Naive B cell (primary cell): ENCODE data around the gene RASGRF1. TPM values are rescaled to one million over a fixed set of nuclear protein-coding genes. Genes with fewer than 3 reads are reported as not detected.
"Not testable (repeated sequence)": the region's sequence is repeated elsewhere in the genome, so short reads cannot be mapped to it uniquely, and the experiment has no call there.

Experiments
- ATAC-seq, 2 donors: fragments of 150-1000 bp; cut with Tn5 transposase; 2 replicates each; pipeline ENCODE4 v1.10.0; 2021; ENCODE audit warnings: low read depth in 2 of 2, mild to moderate bottlenecking in 2 of 2, moderate library complexity in 2 of 2
- DNase-seq: peaks from one replicate; pipeline ENCODE4 v3.0.0; 2022
- H3K27ac Mint-ChIP-seq, 6 donors: one replicate each; pipeline ENCODE4 v1.8.0; 2020 to 2022; ENCODE audit warnings: mild to moderate bottlenecking in 6 of 6, mixed read lengths in 6 of 6, moderate library complexity in 5 of 6, inconsistent platforms in 2 of 6
- H3K27me3 Mint-ChIP-seq, 3 donors: one replicate each; pipeline ENCODE4 v1.8.0; 2021 to 2022; ENCODE audit warnings: mixed read lengths in 3 of 3, mild to moderate bottlenecking in 1 of 3
- H3K36me3 Mint-ChIP-seq, 2 donors: one replicate each; pipeline ENCODE4 v1.8.0; 2020 to 2022; ENCODE audit warnings: mixed read lengths in 2 of 2, inconsistent platforms in 1 of 2, mild to moderate bottlenecking in 1 of 2
- H3K4me1 Mint-ChIP-seq, 3 donors: one replicate each; pipeline ENCODE4 v1.8.0; 2020 to 2022; ENCODE audit warnings: mixed read lengths in 3 of 3, inconsistent platforms in 1 of 3, mild to moderate bottlenecking in 1 of 3, moderate library complexity in 1 of 3
- H3K4me3 Mint-ChIP-seq, 8 donors: one replicate each; pipeline ENCODE4 v1.8.0; 2020 to 2022; ENCODE audit warnings: mild to moderate bottlenecking in 8 of 8, mixed read lengths in 8 of 8, moderate library complexity in 8 of 8, inconsistent platforms in 2 of 8
- H3K9me3 Mint-ChIP-seq, 7 donors: one replicate each; pipeline ENCODE4 v1.8.0; 2020 to 2022; ENCODE audit warnings: mixed read lengths in 7 of 7, mild to moderate bottlenecking in 5 of 7, inconsistent platforms in 2 of 7, moderate library complexity in 1 of 7
- polyA plus RNA-seq, 6 donors: library from polyadenylated mRNA; unstranded; fragments of 300-500 nt; fragmentation: Illumina TruSeq; gene quantifications; one replicate each; pipeline ENCODE4 v1.2.3, GENCODE V29; 2021; ENCODE audit warnings: low read depth in 6 of 6

Gene RASGRF1
- polyA plus RNA-seq, 6 donors from 2014 or later: 0.04 to 0.25 TPM; not detected in 4

DNA sequence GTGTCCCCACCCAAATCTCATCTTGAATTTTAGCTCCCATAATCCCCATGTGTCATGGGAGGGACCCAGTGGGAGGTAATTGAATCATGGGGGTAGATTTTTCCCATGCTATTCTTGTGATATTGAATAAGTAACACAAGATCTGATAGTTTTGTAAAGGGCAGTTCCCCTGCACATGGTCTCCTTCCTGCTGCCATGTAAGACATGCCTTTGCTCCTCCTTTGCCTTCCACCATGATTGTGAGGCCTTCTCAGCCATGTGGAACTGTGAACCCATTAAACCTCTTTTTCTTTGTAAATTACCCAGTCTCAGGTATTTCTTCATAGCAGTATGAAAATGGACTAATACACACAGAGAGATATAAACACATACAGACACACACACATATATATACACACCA lies 66.1 kb downstream of the RASGRF1 start:
- not testable (repeated sequence) for ATAC-seq, H3K27me3 Mint-ChIP-seq
- peaks cover 9 to 18% (median 13%) of the 10 kb centered on the region in 3 donors for H3K4me1 Mint-ChIP-seq

DNA sequence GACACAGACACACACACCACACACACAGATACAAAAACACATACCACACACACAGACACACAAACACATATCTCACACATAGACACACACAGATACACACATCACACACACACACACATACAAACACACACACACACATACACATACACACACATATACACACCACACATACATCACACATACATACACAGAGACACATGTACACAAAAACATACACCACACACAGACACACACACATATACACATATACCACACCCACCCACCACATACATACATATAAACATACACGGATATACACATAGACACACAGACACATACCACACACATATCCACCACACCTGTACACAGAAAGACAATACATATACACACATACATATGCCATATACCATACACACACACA lies 66.7 kb downstream of the RASGRF1 start:
- Mint-ChIP-seq H3K4me3 (no peak overlapping the region), H3K27me3 (peaks cover 0 to 5% (median 0%) of the 10 kb centered on the region in 3 donors), H3K9me3 (peaks cover 0 to 13% (median 4%) of the 10 kb centered on the region in 7 donors), H3K36me3 (peaks cover 0 to 4% of the 10 kb centered on the region in 2 donors), H3K27ac (peak overlapping the region in 1 of 6 donors; percentile 92), H3K4me1 (peaks cover 9 to 18% (median 13%) of the 10 kb centered on the region in 3 donors)
- DNase-seq (no peak), ATAC-seq (no peak)

More for the DNA sequence above, 66.1 kb downstream of the RASGRF1 start:
- H3K4me3 Mint-ChIP-seq: peak overlapping the region in 1 of 8 donors; percentile 81
- not testable (repeated sequence) for H3K36me3 Mint-ChIP-seq, DNase-seq, H3K27ac Mint-ChIP-seq
- H3K9me3 Mint-ChIP-seq: peaks cover 0 to 13% (median 4%) of the 10 kb centered on the region in 7 donors

- peak overlapping the region in 1 of 6 donors; percentile 92 for H3K27ac Mint-ChIP-seq
- no peak for DNase-seq
- H3K4me1 Mint-ChIP-seq: peaks cover 9 to 18% (median 13%) of the 10 kb centered on the region in 3 donors
- peaks cover 0 to 13% (median 4%) of the 10 kb centered on the region in 7 donors for H3K9me3 Mint-ChIP-seq
- no peak overlapping the region for H3K4me3 Mint-ChIP-seq
- peaks cover 0 to 5% (median 0%) of the 10 kb centered on the region in 3 donors for H3K27me3 Mint-ChIP-seq
- ATAC-seq: no peak
- peaks cover 0 to 4% of the 10 kb centered on the region in 2 donors for H3K36me3 Mint-ChIP-seq
Measured at GRCh38 chr15:79023546-79023890, 67.1 kb downstream of the RASGRF1 start.

DNA sequence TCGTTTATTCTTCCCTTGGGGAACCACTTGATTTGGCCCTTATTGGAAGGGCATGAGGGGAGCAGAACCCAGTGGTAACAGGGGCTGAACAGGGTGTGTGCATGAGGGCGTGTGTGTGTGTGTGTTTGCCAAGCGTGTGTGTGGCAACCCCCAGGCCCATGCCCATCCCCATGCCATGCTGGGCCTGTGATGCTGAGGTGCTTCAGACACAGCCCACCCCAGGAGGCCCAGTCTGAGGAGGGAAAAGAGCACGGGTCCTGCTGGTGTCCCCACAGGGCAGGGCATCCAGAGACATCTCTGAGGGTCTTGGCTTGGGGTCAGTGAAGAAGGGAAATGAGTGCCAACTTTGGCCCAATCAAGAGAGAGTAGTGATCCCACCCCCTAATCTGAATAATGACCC lies 71.6 kb downstream of the RASGRF1 start:
- peaks cover 6 to 11% (median 9%) of the 10 kb centered on the region in 3 donors for H3K4me1 Mint-ChIP-seq
- H3K4me3 Mint-ChIP-seq: no peak overlapping the region
- ATAC-seq (no peak), DNase-seq (no peak)
- peak overlapping the region in 2 of 6 donors; percentile 19 to 58 for H3K27ac Mint-ChIP-seq
- H3K27me3 Mint-ChIP-seq: no peaks in the 10 kb centered on the region
- peaks cover 0 to 3% of the 10 kb centered on the region in 2 donors for H3K36me3 Mint-ChIP-seq
- H3K9me3 Mint-ChIP-seq: peaks cover 0 to 3% (median 0%) of the 10 kb centered on the region in 7 donors

DNA sequence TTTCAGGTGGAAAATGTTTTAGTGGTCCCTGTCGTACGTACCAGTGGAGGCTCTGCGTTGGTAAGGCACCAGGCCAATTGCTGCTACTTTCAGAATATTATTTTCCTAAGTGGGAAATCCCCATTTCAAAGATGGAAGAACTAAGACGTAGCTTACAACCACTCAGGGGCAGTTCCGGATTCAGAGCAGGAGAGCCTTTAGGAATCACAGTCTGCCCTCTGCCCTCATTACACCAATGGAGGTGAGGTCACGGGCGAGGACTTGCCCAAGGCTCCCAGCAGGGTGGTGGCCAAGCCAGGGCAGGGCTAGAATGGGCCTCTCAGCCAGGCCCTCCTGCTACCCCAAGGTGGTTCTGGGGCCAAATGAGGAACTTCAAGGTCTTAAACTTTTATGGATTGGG lies 72.6 kb downstream of the RASGRF1 start:
- peak overlapping the region in 1 of 8 donors; percentile 63 for H3K4me3 Mint-ChIP-seq
- H3K4me1 Mint-ChIP-seq: peaks cover 3 to 9% (median 5%) of the 10 kb centered on the region in 3 donors
- H3K27me3 Mint-ChIP-seq: no peaks in the 10 kb centered on the region
- H3K9me3 Mint-ChIP-seq: no peaks in the 10 kb centered on the region
- H3K27ac Mint-ChIP-seq: no peak overlapping the region
- DNase-seq (no peak), ATAC-seq (peak in 1 of 2 donors; percentile 55)
- no peaks in the 10 kb centered on the region for H3K36me3 Mint-ChIP-seq

GRCh38 chr15:79016527-79017170 lies 73.9 kb downstream of the RASGRF1 start:
- Mint-ChIP-seq H3K9me3 (no peaks in the 10 kb centered on the region), H3K27ac (peak overlapping the region in 3 of 6 donors; percentile 39 to 56 (median 56)), H3K36me3 (no peaks in the 10 kb centered on the region), H3K27me3 (no peaks in the 10 kb centered on the region), H3K4me3 (no peak overlapping the region), H3K4me1 (peaks cover 3 to 9% (median 5%) of the 10 kb centered on the region in 3 donors)
- DNase-seq (no peak), ATAC-seq (no peak)

GRCh38 chr15:79015416-79015815 lies 75.2 kb downstream of the RASGRF1 start:
- ATAC-seq (no peak), DNase-seq (no peak)
- H3K27me3 Mint-ChIP-seq: no peaks in the 10 kb centered on the region
- no peak overlapping the region for H3K4me3 Mint-ChIP-seq
- H3K27ac Mint-ChIP-seq: peak overlapping the region in 1 of 6 donors; percentile 37
- peaks cover 3 to 9% (median 9%) of the 10 kb centered on the region in 3 donors for H3K4me1 Mint-ChIP-seq
- H3K9me3 Mint-ChIP-seq: no peaks in the 10 kb centered on the region
- H3K36me3 Mint-ChIP-seq: no peaks in the 10 kb centered on the region

- H3K4me1 Mint-ChIP-seq: peaks cover 15 to 36% (median 24%) of the 10 kb centered on the region in 3 donors
- no peaks in the 10 kb centered on the region for H3K9me3 Mint-ChIP-seq
- H3K27me3 Mint-ChIP-seq: no peaks in the 10 kb centered on the region
- no peaks in the 10 kb centered on the region for H3K36me3 Mint-ChIP-seq
- no peak for DNase-seq
- ATAC-seq: no peak
- peak overlapping the region in 2 of 6 donors; percentile 78 to 84 for H3K27ac Mint-ChIP-seq
- peak overlapping the region in 1 of 8 donors; percentile 30 for H3K4me3 Mint-ChIP-seq
Measured at GRCh38 chr15:79010278-79010677, 80.3 kb downstream of the RASGRF1 start.

DNA sequence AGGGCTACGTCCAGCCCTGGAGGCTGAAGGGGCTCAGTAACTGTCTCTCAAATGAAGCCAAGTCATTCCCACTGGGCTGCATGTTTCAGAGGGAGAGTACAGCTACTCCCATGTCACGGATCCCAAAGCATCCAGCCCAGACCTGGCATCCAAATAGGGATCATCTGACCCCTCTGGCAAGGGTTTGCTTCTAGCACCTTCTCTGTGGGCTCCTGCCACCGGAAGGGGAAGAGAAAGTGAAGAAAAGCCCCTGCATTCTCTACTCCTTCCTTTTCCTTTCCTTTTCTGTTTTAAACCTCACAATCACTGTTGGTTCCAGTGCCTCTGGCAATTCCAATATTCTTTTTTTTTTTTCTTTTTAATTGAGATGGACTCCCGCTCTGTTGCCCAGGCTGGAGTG lies 81.2 kb downstream of the RASGRF1 start:
- ATAC-seq (peak; percentile 38 to 48), DNase-seq (peak; percentile 18)
- no peaks in the 10 kb centered on the region for H3K27me3 Mint-ChIP-seq
- no peaks in the 10 kb centered on the region for H3K9me3 Mint-ChIP-seq
- H3K27ac Mint-ChIP-seq: peak overlapping the region in 3 of 6 donors; percentile 41 to 81 (median 42)
- peak overlapping the region in 2 of 8 donors; percentile 13 to 28 for H3K4me3 Mint-ChIP-seq
- no peaks in the 10 kb centered on the region for H3K36me3 Mint-ChIP-seq
- peaks cover 24 to 45% (median 33%) of the 10 kb centered on the region in 3 donors for H3K4me1 Mint-ChIP-seq

GRCh38 chr15:79008659-79009058 lies 81.9 kb downstream of the RASGRF1 start:
- Mint-ChIP-seq H3K9me3 (no peaks in the 10 kb centered on the region), H3K27me3 (no peaks in the 10 kb centered on the region), H3K36me3 (no peaks in the 10 kb centered on the region), H3K27ac (peak overlapping the region in 3 of 6 donors; percentile 41 to 85 (median 73)), H3K4me1 (peaks cover 30 to 53% (median 40%) of the 10 kb centered on the region in 3 donors), H3K4me3 (peak overlapping the region in 1 of 8 donors; percentile 64)
- no peak for ATAC-seq
- no peak for DNase-seq

DNA sequence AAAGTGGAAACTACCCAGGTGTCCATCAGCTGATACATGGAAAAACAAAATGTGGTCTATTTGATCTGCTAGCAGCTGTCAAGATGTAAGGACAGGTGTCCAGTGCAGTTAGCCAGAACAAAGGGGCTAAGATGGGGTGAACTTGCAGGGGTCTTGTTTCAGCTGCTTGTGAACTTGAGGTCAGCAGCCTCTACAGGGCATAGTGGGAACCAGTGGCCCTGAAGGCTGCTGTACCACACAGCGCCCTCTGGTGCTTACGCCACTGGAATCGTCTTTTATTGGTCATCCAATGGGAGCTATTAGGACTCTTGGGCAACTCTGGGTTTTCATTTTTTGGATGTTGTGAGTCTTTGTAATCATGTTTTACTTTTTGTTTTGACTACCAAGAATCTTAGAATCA lies 83.5 kb downstream of the RASGRF1 start:
- no peaks in the 10 kb centered on the region for H3K36me3 Mint-ChIP-seq
- H3K27ac Mint-ChIP-seq: peak overlapping the region in 1 of 6 donors; percentile 38
- no peaks in the 10 kb centered on the region for H3K9me3 Mint-ChIP-seq
- H3K4me1 Mint-ChIP-seq: peaks cover 37 to 61% (median 45%) of the 10 kb centered on the region in 3 donors
- peak overlapping the region in 1 of 8 donors; percentile 30 for H3K4me3 Mint-ChIP-seq
- no peak for DNase-seq
- H3K27me3 Mint-ChIP-seq: no peaks in the 10 kb centered on the region
- ATAC-seq: peak in 1 of 2 donors; percentile 59

DNA sequence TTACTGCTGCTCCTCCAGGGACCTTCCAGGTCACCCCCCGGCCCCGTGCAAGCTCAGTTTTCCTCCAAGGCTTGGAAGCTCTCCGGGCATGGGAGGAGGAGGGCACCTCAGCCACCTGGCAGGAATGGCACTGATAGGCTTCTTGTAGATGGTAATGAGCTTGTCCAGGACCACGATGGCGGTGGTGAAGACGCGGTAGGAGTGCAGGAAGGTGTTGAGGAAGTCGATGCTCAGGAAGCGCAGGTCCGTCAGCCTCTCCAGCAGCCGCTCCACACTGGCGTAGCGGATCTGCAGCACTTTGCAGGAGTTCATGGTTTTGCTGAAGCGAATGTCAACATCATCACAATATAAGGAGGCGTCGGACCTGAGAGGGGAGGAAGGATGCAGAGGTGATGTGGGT lies 84.5 kb downstream of the RASGRF1 start:
- Mint-ChIP-seq H3K36me3 (no peaks in the 10 kb centered on the region), H3K27me3 (no peaks in the 10 kb centered on the region), H3K27ac (peak overlapping the region in 4 of 6 donors; percentile 74 to 89 (median 78)), H3K4me1 (peaks cover 37 to 61% (median 45%) of the 10 kb centered on the region in 3 donors), H3K4me3 (peak overlapping the region in 1 of 8 donors; percentile 77), H3K9me3 (no peaks in the 10 kb centered on the region)
- DNase-seq (no peak), ATAC-seq (no peak)

DNA sequence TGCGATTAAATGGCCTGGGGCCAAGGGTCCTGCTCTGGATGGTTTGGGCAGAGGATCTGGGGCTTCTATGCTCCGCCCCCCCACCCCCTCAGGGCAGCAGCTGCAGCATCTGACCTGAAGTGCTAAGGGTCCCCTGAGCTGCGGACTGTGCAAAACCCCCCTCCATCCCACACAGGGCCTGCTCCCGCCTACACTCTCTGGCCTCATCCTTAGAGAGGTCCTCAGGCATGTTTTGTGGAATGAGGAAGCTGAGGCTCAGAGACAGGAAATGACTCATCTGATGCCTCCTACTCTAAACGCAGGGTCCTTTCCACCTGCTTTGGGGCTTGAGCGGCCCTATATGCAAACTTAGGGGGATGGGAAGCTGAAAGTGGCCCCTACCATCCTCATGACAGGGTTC lies 86.2 kb downstream of the RASGRF1 start:
- DNase-seq (peak; percentile 48), ATAC-seq (peak; percentile 85 to 91)
- H3K9me3 Mint-ChIP-seq: no peaks in the 10 kb centered on the region
- H3K4me3 Mint-ChIP-seq: peak overlapping the region in 7 of 8 donors; percentile 42 to 83 (median 77)
- H3K36me3 Mint-ChIP-seq: no peaks in the 10 kb centered on the region
- peaks cover 37 to 53% (median 39%) of the 10 kb centered on the region in 3 donors for H3K4me1 Mint-ChIP-seq
- H3K27me3 Mint-ChIP-seq: no peaks in the 10 kb centered on the region
- peak overlapping the region; percentile 70 to 96 (median 90) for H3K27ac Mint-ChIP-seq

GRCh38 chr15:79003896-79004295 lies 86.7 kb downstream of the RASGRF1 start:
- peaks cover 39 to 50% (median 39%) of the 10 kb centered on the region in 3 donors for H3K4me1 Mint-ChIP-seq

More at GRCh38 chr15:79003896-79004295, 86.7 kb downstream of the RASGRF1 start:
- no peaks in the 10 kb centered on the region for H3K27me3 Mint-ChIP-seq
- H3K4me3 Mint-ChIP-seq: peak overlapping the region in 3 of 8 donors; percentile 15 to 70 (median 30)
- no peaks in the 10 kb centered on the region for H3K36me3 Mint-ChIP-seq
- ATAC-seq (no peak), DNase-seq (no peak)
- H3K9me3 Mint-ChIP-seq: no peaks in the 10 kb centered on the region
- peak overlapping the region in 3 of 6 donors; percentile 88 to 95 (median 89) for H3K27ac Mint-ChIP-seq
